Keratinocyte (primary cell): ENCODE data around the gene KCTD1. TPM values are rescaled to one million over a fixed set of nuclear protein-coding genes. Genes with fewer than 3 reads are reported as not detected.
A peak's percentile ranks its signal among the peaks of the same experiment; 100 is the strongest.

ENCODE experiments used
- DNase-seq: peaks from one replicate; pipeline ENCODE4 v3.0.0-alpha.2; 2011; ENCODE audit warnings: low read depth, missing footprints, low spot score
- FAIRE-seq: peaks from 2 replicates; lab custom pipeline; 2011; peaks lifted over from hg19 to GRCh38; lab: Jason Lieb, UNC
- H2AFZ ChIP-seq: 2 replicates; pipeline ENCODE4 v1.6.0; 2012; ENCODE audit warnings: low read length, control low read depth, inconsistent platforms; ENCODE audit not compliant: control insufficient read depth
- H3K27ac ChIP-seq: 2 replicates; pipeline ENCODE4 v1.5.1; 2011; ENCODE audit warnings: low read length; ENCODE audit not compliant: control insufficient read depth, insufficient read depth
- H3K27me3 ChIP-seq: 3 replicates; pipeline ENCODE4 v1.6.0; 2011; ENCODE audit warnings: low read length; ENCODE audit not compliant: control insufficient read depth, insufficient read depth; ENCODE audit errors: extremely low read depth
- H3K36me3 ChIP-seq, 2 experiments: 2 replicates in 1 of 2; 3 replicates in 1 of 2; pipeline ENCODE4 v1.5.1; 2011; ENCODE audit warnings: low read length in 2 of 2, mild to moderate bottlenecking in 1 of 2; ENCODE audit not compliant: control insufficient read depth in 2 of 2, insufficient read depth in 2 of 2; ENCODE audit errors: extremely low read depth in 1 of 2
- H3K4me1 ChIP-seq: 3 replicates; pipeline ENCODE4 v1.5.1; 2011; ENCODE audit warnings: low read length; ENCODE audit not compliant: control insufficient read depth, insufficient read depth; ENCODE audit errors: extremely low read depth
- H3K4me2 ChIP-seq: 3 replicates; pipeline ENCODE4 v1.6.0; 2011; ENCODE audit warnings: low read depth, low read length; ENCODE audit not compliant: control insufficient read depth, insufficient read depth; ENCODE audit errors: extremely low read depth
- H3K4me3 ChIP-seq, 3 experiments: fragments of 200-600 bp in 1 of 3; sonication (generic) in 1 of 3; 2 replicates in 2 of 3; 3 replicates in 1 of 3; pipeline ENCODE4 v1.5.1; 2011 to 2016; ENCODE audit warnings: low read length in 3 of 3, mild to moderate bottlenecking in 3 of 3, control low read depth in 2 of 3, inconsistent platforms in 1 of 3, low read depth in 1 of 3, mixed read lengths in 1 of 3, mixed run types in 1 of 3, moderate library complexity in 1 of 3; ENCODE audit not compliant: control insufficient read depth in 2 of 3, insufficient read depth in 2 of 3; ENCODE audit errors: extremely low read depth in 1 of 3
- H3K79me2 ChIP-seq: 2 replicates; pipeline ENCODE4 v1.6.0; 2012; ENCODE audit warnings: low read length; ENCODE audit not compliant: control insufficient read depth, insufficient read depth
- H3K9ac ChIP-seq: 3 replicates; pipeline ENCODE4 v1.6.0; 2011; ENCODE audit warnings: low read length; ENCODE audit not compliant: control insufficient read depth, insufficient read depth; ENCODE audit errors: extremely low read depth
- H3K9me1 ChIP-seq: 3 replicates; pipeline ENCODE4 v1.6.0; 2011; ENCODE audit warnings: low read length; ENCODE audit not compliant: control insufficient read depth, insufficient read depth; ENCODE audit errors: extremely low read depth
- H3K9me3 ChIP-seq: 2 replicates; pipeline ENCODE4 v1.5.1; 2012; ENCODE audit warnings: low read depth, low read length; ENCODE audit not compliant: control insufficient read depth
- H4K20me1 ChIP-seq: 3 replicates; pipeline ENCODE4 v1.6.0; 2011; ENCODE audit warnings: low read length; ENCODE audit not compliant: control insufficient read depth, insufficient read depth; ENCODE audit errors: extremely low read depth
- EZH2 ChIP-seq: IDR thresholded peaks from one replicate; pipeline ENCODE4 v1.6.1; 2012; ENCODE audit warnings: inconsistent platforms, mild to moderate bottlenecking, low read length, moderate library complexity
- dilution Hi-C: fragments of 300-500 bp; cut with MboI; formaldehyde crosslinking; loops from one replicate; pipeline ENCODE4 v1.7.0; 2020; ENCODE audit warnings: low sequenced_read_pairs; ENCODE audit not compliant: extremely low pct_ligation_motif_present
- polyA plus RNA-seq, 5 experiments: library from polyadenylated mRNA; depleted of rRNA in 3 of 5; stranded (reverse) in 3 of 5; stranded (forward) in 1 of 5; unstranded in 1 of 5; fragments of >200 nt; gene quantifications; 1 replicate in 1 of 5; 2 replicates in 3 of 5; 3 replicates in 1 of 5; pipeline versions ENCODE4 v1.2.1 to v1.2.3, GENCODE V29; 2011 to 2012; ENCODE audit warnings: missing spikeins in 2 of 5, low read depth in 1 of 5, low replicate concordance in 1 of 5
- TF ChIP-seq, protein P1 (sequence below), 3 experiments: IDR thresholded peaks in 1 of 3; conservative IDR thresholded peaks in 1 of 3; optimal IDR thresholded peaks in 1 of 3; 2 replicates in 2 of 3; 3 replicates in 1 of 3; pipeline versions ENCODE3 to v1.5.1; 2011; ENCODE audit warnings: low read length in 3 of 3, mild to moderate bottlenecking in 3 of 3, moderate library complexity in 2 of 3, control low read depth in 1 of 3, inconsistent platforms in 1 of 3; ENCODE audit not compliant: insufficient read depth in 2 of 3; ENCODE audit errors: extremely low read depth in 1 of 3

Gene KCTD1
- polyA plus RNA-seq, 1 donor (not counting 4 experiments of a cell fraction or from before 2014, with no cell fraction given), result 32.1 TPM

DNA sequence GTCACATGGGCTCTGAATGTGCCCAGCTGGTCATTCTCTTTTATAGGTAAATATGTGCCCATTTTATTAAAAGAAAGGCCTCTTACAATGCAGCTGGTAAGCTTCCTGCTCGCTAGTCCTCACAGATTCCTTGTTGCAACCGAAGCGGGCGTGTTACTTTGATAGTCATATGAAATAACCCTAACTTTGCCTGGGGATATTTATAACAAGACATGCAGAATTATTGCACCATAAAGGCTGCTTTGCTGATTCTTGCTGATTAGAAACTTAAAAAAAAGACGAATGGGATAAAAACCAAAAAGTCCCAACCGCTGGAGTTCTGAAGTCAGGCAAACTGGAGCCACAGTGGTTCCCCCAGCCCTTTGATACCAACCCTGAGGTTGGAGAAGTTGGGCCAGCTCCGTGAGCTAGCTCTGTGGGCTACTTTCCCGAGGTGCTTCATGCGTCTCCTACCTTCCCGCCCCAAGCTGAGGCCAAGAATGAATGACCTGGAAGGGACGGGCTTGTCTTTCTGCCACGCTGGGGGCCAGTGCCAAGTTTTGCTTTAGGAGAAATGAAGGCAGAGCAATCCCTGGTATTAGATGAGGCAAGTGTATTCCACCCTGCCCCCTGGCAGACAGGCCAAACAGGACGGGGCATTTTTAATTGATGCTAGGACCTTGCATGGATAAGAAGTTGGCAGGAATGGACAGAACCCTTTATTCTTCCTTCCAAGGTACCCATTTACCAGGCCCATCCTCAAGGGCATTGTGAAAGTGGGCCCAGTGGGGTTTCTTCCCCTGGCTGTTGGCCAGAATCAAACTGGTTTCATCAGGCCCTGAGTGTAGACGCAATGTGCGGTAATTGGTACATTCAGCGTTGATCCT is 140.4 kb downstream of the KCTD1 start:
- Histone ChIP-seq H3K9ac (no peak overlapping the region), H2AFZ (peak overlapping the region; percentile 46), H3K36me3 (no peaks in the 10 kb centered on the region), H3K27ac (no peak overlapping the region), H3K4me2 (peak overlapping the region; percentile 17), H3K79me2 (no peaks in the 10 kb centered on the region), H3K27me3 (no peaks in the 10 kb centered on the region), H3K4me3 (no peak overlapping the region), H3K9me3 (no peaks in the 10 kb centered on the region), H4K20me1 (no peaks in the 10 kb centered on the region), H3K9me1 (no peaks in the 10 kb centered on the region), H3K4me1 (peaks cover 14% of the 10 kb centered on the region)
- TF ChIP-seq, protein P1, sequence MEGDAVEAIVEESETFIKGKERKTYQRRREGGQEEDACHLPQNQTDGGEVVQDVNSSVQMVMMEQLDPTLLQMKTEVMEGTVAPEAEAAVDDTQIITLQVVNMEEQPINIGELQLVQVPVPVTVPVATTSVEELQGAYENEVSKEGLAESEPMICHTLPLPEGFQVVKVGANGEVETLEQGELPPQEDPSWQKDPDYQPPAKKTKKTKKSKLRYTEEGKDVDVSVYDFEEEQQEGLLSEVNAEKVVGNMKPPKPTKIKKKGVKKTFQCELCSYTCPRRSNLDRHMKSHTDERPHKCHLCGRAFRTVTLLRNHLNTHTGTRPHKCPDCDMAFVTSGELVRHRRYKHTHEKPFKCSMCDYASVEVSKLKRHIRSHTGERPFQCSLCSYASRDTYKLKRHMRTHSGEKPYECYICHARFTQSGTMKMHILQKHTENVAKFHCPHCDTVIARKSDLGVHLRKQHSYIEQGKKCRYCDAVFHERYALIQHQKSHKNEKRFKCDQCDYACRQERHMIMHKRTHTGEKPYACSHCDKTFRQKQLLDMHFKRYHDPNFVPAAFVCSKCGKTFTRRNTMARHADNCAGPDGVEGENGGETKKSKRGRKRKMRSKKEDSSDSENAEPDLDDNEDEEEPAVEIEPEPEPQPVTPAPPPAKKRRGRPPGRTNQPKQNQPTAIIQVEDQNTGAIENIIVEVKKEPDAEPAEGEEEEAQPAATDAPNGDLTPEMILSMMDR (optimal IDR thresholded peaks at IDR 0.05 in 1 of 3, IDR thresholded peaks at IDR 0.05 in 1 of 3, conservative IDR thresholded peaks at IDR 0.05 in 1 of 3; ENCODE audit: extremely low read depth in 1 of 3, insufficient read depth in 2 of 3, low read length in 3 of 3), result no peak
- no peak for TF ChIP-seq EZH2
- FAIRE-seq, result peak; percentile 52
- no peak for DNase-seq
- dilution Hi-C loops, result no loop called here

DNA sequence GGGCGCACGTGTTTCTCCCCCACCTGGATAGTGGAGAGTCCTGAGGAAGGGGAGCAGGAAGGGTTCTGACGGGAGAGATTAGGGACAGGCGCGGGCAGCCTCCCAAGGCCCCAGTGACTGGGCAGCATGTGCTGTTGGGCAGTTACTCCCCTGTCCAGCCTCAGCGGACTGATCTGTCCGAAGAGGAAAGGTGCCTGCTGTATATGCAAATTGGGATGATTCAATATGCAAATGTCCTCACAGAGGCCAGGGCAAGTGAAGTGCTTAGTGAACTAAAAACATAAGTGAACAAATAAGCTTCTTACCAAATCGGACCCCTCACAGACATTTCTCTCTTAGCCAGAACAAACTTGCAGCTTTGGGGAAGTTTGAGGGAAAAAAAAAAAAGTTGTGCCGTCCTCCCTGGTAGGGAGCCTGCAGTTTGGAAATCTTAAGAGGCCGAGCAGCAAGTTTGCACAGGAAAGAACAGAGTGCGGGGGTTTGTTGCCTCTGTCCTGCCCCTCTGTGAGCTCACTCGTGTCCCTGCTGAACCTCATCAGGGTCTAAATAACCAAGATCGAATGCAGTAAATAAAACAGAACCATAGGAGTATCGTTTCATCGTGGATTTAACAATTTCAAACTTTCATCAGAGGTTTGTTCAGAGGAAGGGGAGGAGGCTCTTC is 141.4 kb downstream of the KCTD1 start:
- no peak overlapping the region for H2AFZ ChIP-seq
- dilution Hi-C loops, result no loop called here
- no peak overlapping the region for H3K27ac ChIP-seq
- no peaks in the 10 kb centered on the region for H3K9me3 ChIP-seq
- DNase-seq, result no peak
- H3K27me3 ChIP-seq, result no peaks in the 10 kb centered on the region
- peaks cover 14% of the 10 kb centered on the region for H3K4me1 ChIP-seq
- TF ChIP-seq, protein P1 (optimal IDR thresholded peaks at IDR 0.05 in 1 of 3, IDR thresholded peaks at IDR 0.05 in 1 of 3, conservative IDR thresholded peaks at IDR 0.05 in 1 of 3; ENCODE audit: extremely low read depth in 1 of 3, insufficient read depth in 2 of 3, low read length in 3 of 3), result no peak
- no peak for TF ChIP-seq EZH2
- H3K79me2 ChIP-seq, result no peaks in the 10 kb centered on the region
- no peaks in the 10 kb centered on the region for H3K36me3 ChIP-seq
- H3K4me3 ChIP-seq, result no peak overlapping the region
- no peak for FAIRE-seq
- H3K9me1 ChIP-seq, result no peaks in the 10 kb centered on the region
- no peaks in the 10 kb centered on the region for H4K20me1 ChIP-seq
- H3K9ac ChIP-seq, result no peak overlapping the region
- H3K4me2 ChIP-seq, result no peak overlapping the region
